ENCODE results near the gene HMX1.

Gene HMX1

DNA sequence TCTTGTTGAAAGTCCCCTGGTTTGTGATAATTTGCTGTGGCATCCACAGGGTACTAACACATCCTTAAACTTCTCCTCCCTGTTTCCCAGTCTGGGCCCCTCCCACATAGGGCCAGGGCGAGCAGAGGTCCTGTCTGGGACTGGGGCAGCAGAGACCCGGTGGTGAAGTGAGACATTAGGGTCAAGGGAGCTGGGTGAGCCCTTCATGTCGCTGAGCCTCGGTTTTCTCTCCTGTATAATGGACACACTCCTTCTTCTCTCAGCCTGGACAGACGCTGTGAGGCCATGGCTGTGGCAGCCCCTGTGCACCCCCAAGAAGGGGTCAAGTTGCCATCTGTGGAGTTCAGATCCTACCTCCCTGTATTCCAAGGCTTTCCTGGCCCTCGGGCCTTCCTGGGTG lies 33.0 kb upstream of the HMX1 start:
- TF ChIP-seq POLR2AphosphoS5 (IDR thresholded peaks at IDR 0.05; ENCODE audit: low read depth, low read length) (no peak), PAX5 (IDR thresholded peaks at IDR 0.05; ENCODE audit: insufficient read depth, low read length, severe bottlenecking) (no peak), TAF1 (IDR thresholded peaks at IDR 0.05; ENCODE audit: low read depth, low read length) (no peak)
- no peak for DNase-seq (ENCODE audit: insufficient read length, low spot score)
- FAIRE-seq, result no peak

DNA sequence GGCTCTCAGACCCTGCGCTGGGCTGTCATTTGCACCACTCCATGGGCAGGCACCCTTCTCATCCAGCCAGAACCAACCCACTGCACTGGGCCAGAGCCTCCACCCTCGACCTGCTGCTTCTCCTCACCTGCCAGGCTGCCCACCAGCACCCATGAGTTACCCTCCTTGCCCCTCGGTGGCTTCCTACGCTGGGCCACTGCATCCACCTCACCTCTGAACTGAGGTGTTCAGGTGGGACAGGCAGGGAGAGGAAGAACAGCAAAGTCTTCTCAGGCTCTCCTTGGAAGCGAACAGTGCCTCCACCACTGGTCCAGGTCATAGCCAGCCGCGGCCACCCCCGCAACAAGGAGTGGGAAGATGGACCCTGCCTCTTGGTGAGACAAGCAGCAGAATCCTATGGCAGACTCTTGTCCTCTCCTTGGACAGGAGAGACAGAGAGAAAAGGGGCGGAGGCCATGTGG lies 32.4 kb upstream of the HMX1 start:
- DNase-seq (ENCODE audit: insufficient read length, low spot score) (no peak), FAIRE-seq (no peak)
- TF ChIP-seq POLR2AphosphoS5 (IDR thresholded peaks at IDR 0.05; ENCODE audit: low read depth, low read length), result no peak
- TF ChIP-seq POU2F2 (IDR thresholded peaks at IDR 0.05; ENCODE audit: low read depth, low read length), result no peak
- TF ChIP-seq TAF1 (IDR thresholded peaks at IDR 0.05; ENCODE audit: low read depth, low read length), result no peak
- no peak for TF ChIP-seq POLR2A (IDR thresholded peaks at IDR 0.05; ENCODE audit: low read depth, low read length)
- no peak for TF ChIP-seq PAX5 (IDR thresholded peaks at IDR 0.05; ENCODE audit: insufficient read depth, low read length, severe bottlenecking)
- TF ChIP-seq SPI1 (IDR thresholded peaks at IDR 0.05; ENCODE audit: low read depth, low read length), result no peak

DNA sequence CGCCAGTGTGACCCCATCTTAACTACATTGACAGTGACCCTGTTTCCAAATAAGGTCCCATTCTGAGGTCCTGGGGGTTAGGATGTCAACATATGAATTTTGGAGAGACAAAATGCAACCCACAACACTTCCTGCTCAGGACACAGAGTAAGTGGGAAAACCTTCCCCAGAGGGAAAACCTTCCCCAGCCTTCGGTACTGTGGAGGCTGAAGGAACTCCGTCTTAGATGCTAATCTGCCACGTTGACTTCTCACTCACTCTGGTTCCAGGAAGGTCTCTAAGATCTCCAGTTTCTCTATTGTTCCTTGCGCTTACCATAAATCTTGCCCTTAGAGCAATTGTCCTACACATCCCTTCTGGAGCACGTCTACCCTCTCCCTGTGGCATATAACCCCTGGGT lies 29.7 kb upstream of the HMX1 start:
- FAIRE-seq (no peak), DNase-seq (ENCODE audit: insufficient read length, low spot score) (no peak)
- TF ChIP-seq POLR2A (IDR thresholded peaks at IDR 0.05; ENCODE audit: low read depth, low read length) (no peak), SPI1 (IDR thresholded peaks at IDR 0.05; ENCODE audit: low read depth, low read length) (no peak), POLR2AphosphoS5 (IDR thresholded peaks at IDR 0.05; ENCODE audit: low read depth, low read length) (no peak), TAF1 (IDR thresholded peaks at IDR 0.05; ENCODE audit: low read depth, low read length) (no peak), PAX5 (IDR thresholded peaks at IDR 0.05; ENCODE audit: insufficient read depth, low read length, severe bottlenecking) (no peak), POU2F2 (IDR thresholded peaks at IDR 0.05; ENCODE audit: low read depth, low read length) (no peak)

DNA sequence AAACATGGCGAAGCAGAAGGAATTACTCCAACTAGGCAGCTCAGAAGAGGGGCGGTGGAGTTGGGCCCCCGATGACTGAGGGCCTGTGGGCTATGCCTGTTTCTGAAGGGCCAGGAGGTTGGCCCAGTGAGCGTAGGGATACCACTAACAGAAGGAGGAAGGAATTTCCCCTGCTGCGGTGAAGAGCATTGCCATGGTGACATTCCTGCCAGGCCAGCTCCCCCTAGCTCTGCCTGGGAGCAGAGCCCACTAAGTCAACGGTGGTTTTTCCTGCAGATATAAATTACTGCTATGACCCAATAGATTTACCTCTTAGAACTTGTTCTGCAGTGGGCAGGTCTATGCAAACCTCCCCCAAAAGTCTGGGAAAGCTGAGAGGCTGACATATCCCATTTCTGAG lies 28.9 kb upstream of the HMX1 start:
- FAIRE-seq, result no peak
- no peak for TF ChIP-seq POLR2A (IDR thresholded peaks at IDR 0.05; ENCODE audit: low read depth, low read length)
- no peak for TF ChIP-seq SPI1 (IDR thresholded peaks at IDR 0.05; ENCODE audit: low read depth, low read length)
- no peak for DNase-seq (ENCODE audit: insufficient read length, low spot score)

DNA sequence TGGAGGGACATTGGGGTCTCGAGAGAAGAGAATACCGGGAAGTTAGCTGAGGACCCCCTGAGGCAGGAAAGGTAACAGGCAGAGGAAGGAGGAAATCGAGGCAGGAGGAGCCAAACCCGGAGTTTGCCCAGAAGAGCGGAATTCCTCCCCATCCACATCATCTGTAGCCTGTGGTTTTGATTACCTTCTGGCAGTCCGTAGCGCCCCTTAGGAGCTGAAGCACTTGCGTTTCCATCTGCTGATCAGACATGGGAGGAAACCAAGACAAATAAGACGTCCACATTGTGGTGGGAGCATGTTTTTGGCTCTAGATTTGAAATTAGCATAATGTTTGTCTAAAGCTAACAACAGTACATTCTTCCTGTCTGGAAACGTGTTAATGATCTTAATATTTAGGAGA lies 26.8 kb upstream of the HMX1 start:
- no peak for TF ChIP-seq POLR2AphosphoS5 (IDR thresholded peaks at IDR 0.05; ENCODE audit: low read depth, low read length)
- no peak for FAIRE-seq
- no peak for DNase-seq (ENCODE audit: insufficient read length, low spot score)

DNA sequence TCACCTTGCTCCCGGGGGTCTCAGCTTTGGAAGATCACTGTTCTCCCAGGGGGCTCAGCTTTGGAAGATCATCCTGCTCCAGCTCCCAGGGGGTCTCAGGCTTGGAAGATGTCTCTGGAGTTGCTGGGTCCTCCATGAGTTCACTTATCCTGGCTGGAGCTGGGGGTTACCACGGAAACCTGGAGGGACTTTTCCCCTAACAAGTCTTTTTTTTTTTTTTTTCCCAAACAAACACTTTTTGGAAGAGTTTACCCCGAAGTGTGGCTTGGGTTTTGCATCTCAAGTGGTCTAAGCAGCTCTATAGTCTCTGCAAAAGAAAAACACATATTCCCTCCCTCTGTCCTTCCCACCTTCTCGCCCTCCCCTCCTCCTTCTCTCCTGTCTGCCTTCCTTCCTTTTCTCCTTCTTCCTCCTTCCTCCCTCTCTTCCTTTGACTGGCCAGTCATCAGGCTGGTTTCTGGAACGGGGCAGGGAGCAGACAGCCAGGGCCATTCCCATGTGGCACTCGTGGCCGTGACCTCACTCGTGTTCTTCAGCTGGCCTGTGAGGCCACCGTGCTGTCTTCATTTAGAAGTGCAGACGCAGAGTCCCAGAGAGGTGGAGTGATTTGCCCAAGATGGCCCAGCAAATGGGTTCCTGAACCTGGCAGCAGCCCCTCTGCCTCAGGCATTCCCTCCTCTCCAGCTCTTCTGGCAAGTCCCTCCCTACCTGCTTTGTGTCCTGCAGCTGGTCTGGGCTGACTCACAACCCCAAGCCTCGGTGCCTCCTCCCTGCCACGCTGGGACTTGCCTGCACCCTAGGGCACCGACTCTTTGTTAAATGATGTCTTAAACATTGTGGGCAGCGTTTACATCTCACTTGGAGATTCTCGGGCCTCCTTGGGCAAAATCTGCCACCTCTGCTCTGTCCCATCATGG lies 25.9 kb upstream of the HMX1 start:
- FAIRE-seq, result no peak
- DNase-seq (ENCODE audit: insufficient read length, low spot score), result no peak
- TF ChIP-seq POU2F2 (IDR thresholded peaks at IDR 0.05; ENCODE audit: low read depth, low read length) (no peak), TAF1 (IDR thresholded peaks at IDR 0.05; ENCODE audit: low read depth, low read length) (no peak), POLR2AphosphoS5 (IDR thresholded peaks at IDR 0.05; ENCODE audit: low read depth, low read length) (no peak), PAX5 (IDR thresholded peaks at IDR 0.05; ENCODE audit: insufficient read depth, low read length, severe bottlenecking) (no peak), POLR2A (IDR thresholded peaks at IDR 0.05; ENCODE audit: low read depth, low read length) (no peak), SPI1 (IDR thresholded peaks at IDR 0.05; ENCODE audit: low read depth, low read length) (no peak)

DNA sequence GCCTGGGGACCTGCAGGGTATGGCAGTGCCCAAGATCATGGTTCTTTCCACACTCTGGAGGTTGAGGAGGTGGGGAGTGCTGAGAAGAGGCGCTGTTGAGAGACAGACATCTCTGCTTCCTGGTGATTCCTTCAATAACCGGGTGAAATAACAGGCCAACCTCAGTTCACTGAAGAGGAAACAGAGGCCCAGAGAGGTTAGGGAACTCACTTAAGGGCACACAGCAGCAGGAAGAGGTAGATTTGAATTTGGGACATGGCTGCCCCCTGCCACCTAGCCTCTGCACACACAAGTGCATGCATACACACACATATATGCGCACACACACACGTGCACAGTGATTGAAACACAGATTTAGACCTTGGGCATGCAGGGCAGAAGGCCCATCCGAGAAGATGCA lies 24.9 kb upstream of the HMX1 start:
- no peak for FAIRE-seq
- TF ChIP-seq POLR2AphosphoS5 (IDR thresholded peaks at IDR 0.05; ENCODE audit: low read depth, low read length) (no peak), POLR2A (IDR thresholded peaks at IDR 0.05; ENCODE audit: low read depth, low read length) (no peak), SPI1 (IDR thresholded peaks at IDR 0.05; ENCODE audit: low read depth, low read length) (no peak), POU2F2 (IDR thresholded peaks at IDR 0.05; ENCODE audit: low read depth, low read length) (no peak), PAX5 (IDR thresholded peaks at IDR 0.05; ENCODE audit: insufficient read depth, low read length, severe bottlenecking) (no peak)
- DNase-seq (ENCODE audit: insufficient read length, low spot score), result no peak

DNA sequence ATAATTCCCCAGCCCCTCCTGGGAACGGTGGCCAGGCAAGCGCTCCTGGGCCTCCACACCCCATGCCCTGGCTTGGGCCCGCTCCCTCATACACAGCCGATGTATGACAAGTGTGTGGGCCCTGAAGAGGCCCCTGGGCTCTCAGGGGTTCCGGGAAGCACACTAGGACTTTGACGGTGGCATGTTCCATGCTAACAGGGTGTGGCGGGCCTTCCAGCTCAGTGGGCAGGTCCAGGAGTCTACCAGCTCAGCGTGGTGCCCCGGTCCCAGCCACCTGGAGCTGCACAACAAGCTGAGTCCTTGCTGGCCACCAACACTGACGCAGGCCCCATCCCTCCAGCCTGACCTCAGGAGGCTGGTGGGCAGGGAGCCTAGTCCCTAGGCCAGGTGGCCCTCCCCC lies 24.4 kb upstream of the HMX1 start:
- DNase-seq (ENCODE audit: insufficient read length, low spot score) (no peak), FAIRE-seq (no peak)
- TF ChIP-seq TAF1 (IDR thresholded peaks at IDR 0.05; ENCODE audit: low read depth, low read length) (no peak), SPI1 (IDR thresholded peaks at IDR 0.05; ENCODE audit: low read depth, low read length) (no peak), PAX5 (IDR thresholded peaks at IDR 0.05; ENCODE audit: insufficient read depth, low read length, severe bottlenecking) (no peak), POLR2A (IDR thresholded peaks at IDR 0.05; ENCODE audit: low read depth, low read length) (no peak), POU2F2 (IDR thresholded peaks at IDR 0.05; ENCODE audit: low read depth, low read length) (no peak), POLR2AphosphoS5 (IDR thresholded peaks at IDR 0.05; ENCODE audit: low read depth, low read length) (no peak)

DNA sequence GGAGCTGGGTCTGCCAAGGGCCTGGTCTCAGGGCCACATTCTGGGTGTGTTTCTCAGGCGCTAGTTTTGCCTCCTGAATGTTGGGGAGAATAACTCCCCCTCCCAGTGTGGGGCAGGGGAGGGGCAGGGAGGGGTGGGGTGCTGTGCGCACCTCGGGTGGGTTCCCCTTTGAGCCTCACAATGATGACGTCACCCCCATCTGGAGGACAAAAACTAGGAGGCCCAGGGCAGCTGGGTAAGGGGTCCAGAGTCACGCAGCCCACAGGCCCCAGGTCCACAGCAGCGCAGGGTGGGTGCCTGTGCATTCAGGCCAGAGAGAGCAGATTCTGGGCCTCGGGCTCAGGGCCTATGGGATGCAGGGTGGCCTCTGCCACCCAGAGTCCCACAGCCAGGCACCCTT lies 23.7 kb upstream of the HMX1 start:
- no peak for FAIRE-seq
- no peak for DNase-seq (ENCODE audit: insufficient read length, low spot score)
- TF ChIP-seq PAX5 (IDR thresholded peaks at IDR 0.05; ENCODE audit: insufficient read depth, low read length, severe bottlenecking) (no peak), TAF1 (IDR thresholded peaks at IDR 0.05; ENCODE audit: low read depth, low read length) (no peak), POLR2AphosphoS5 (IDR thresholded peaks at IDR 0.05; ENCODE audit: low read depth, low read length) (no peak), SPI1 (IDR thresholded peaks at IDR 0.05; ENCODE audit: low read depth, low read length) (no peak), POLR2A (IDR thresholded peaks at IDR 0.05; ENCODE audit: low read depth, low read length) (no peak)

DNA sequence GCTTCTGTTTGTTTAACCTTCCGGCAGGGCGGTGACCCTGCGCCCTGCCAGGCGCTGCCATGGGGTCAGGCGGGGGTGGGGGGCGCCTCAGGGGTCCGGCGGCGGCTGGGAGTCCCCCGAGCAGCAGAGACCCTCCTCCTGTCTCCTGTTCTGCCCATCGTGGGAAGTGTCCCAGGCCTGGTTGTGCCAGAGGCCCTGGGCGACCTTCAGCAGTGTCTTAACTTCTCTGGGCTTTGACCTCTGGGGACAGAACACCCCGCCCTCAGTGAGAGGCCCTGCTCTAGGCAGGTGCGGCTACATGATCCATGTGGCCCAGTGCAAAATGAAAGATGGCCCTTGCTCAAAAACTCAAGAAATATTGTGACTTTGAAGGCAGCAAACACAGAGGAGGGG lies 22.8 kb upstream of the HMX1 start:
- DNase-seq (ENCODE audit: insufficient read length, low spot score), result no peak
- no peak for FAIRE-seq
- TF ChIP-seq SPI1 (IDR thresholded peaks at IDR 0.05; ENCODE audit: low read depth, low read length) (no peak), PAX5 (IDR thresholded peaks at IDR 0.05; ENCODE audit: insufficient read depth, low read length, severe bottlenecking) (no peak), POU2F2 (IDR thresholded peaks at IDR 0.05; ENCODE audit: low read depth, low read length) (no peak)

Data from GM12891 (cell line).